ENCODE data around the gene XPO6.

Gene XPO6

DNA sequence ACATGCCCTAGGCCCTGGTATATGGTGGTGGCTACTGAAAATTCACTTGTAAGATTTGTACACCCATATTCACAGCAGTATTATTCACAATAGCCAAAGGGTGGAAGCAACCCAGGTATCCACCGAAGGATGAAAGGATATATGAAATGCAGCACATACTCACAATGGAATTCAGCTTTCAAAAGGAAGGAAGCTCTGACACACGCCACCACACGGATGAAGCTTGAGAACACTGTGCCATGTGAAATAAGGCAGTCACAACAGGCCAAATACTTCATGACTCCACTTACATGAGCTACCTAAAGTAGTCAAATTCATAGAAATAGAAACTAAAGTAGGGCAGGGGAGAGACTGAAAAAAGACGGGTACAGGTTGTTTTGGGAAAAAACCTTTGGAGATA is 2.9 kb downstream of the XPO6 start:
- in situ Hi-C loops (cut with HindIII; ENCODE audit: low sequenced_read_pairs) = no loop called here

- in situ Hi-C loops (cut with HindIII; ENCODE audit: low sequenced_read_pairs) = no loop called here
Measured at GRCh38 chr16:28208131-28208530, 3.6 kb downstream of the XPO6 start.

GRCh38 chr16:28207399-28207798 is 4.4 kb downstream of the XPO6 start:
- in situ Hi-C loops (cut with HindIII; ENCODE audit: low sequenced_read_pairs) = no loop called here

DNA sequence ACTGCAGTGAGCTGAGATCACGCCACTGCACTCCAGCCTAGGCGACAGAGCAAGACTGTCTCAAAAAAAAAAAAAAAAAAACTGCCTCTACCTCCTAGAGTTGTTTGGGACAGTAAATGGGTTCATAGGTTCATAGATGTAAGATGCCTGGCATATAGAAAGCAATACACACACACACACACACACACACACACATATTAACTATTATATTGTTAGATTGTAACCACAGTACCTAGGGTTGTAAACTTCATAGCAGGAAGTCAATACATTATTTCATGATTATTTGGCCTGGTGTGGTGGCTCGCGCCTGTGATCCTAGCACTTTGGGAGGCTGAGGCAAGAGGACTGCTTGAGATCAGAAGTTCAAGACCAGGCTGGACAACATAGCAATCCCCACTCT is 5.8 kb downstream of the XPO6 start:
- in situ Hi-C loops (cut with HindIII; ENCODE audit: low sequenced_read_pairs) = no loop called here

DNA sequence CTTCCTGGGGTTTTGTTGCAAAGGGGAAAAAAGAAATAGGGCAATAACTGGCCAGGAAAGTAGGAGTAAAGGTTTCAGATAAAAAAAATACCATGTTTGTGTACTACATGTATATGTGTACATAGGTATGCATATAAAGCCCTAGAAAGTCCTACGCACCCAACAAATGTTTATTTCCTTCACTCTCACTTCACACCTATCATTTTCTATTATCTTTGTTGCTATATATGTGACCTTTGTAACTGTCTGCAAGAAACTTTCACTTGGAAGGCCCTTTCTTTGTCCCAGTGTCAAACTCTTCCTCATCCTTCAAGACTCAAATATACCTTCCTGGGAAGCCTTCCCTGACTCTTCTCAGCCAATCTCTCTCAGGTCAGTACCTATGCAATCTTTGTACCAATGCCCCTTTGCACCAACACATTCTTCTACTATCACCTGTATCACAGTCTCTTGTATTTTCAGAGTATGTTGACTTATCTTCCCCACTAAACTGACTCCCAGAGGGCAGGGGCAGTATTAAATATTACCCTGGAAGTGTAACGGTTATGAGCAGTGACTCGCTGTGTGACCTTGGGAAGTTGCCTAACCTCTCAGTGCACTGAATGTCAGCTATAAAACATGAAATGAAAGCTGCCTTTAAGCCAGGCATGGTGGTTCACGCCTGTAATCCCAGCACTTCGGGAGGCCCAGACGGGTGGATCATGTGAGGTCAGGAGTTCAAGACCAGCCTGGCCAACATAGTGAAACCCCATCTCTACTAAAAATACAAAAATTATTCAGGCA is 6.5 kb downstream of the XPO6 start:
- in situ Hi-C loops (cut with HindIII; ENCODE audit: low sequenced_read_pairs) = no loop called here

GRCh38 chr16:28204622-28205021 is 7.1 kb downstream of the XPO6 start:
- in situ Hi-C loops (cut with HindIII; ENCODE audit: low sequenced_read_pairs) = no loop called here

- in situ Hi-C loops (cut with HindIII; ENCODE audit: low sequenced_read_pairs) = no loop called here
Measured at GRCh38 chr16:28204204-28204603, 7.6 kb downstream of the XPO6 start.

DNA sequence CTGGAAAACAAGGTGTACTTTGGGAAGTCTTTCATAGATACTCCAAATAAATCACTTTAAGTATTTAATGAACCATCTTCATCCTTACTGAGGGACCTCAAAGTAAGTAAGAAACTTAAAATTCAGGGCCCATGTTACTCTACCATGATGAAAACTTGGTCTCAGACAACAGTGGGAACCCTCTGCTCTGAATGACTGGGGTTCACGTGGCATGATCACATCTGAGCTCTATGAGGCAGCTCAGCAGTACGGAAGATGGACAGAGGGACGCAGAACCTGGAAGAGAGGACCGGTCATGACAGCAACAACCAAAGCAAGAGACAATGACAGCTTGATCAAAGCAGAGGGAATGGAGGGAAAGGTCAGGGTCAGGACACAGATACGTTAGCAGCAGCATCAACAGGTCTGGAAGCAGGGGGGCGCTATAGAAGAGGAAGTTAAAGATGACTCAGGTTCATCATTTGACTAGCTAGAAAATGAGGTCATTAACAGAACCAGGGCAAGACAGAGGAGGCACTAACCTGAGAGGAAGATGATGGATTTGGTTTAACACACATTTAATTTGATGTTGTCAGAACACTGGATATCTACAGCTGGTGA is 9.5 kb downstream of the XPO6 start:
- in situ Hi-C loops (cut with HindIII; ENCODE audit: low sequenced_read_pairs) = no loop called here

DNA sequence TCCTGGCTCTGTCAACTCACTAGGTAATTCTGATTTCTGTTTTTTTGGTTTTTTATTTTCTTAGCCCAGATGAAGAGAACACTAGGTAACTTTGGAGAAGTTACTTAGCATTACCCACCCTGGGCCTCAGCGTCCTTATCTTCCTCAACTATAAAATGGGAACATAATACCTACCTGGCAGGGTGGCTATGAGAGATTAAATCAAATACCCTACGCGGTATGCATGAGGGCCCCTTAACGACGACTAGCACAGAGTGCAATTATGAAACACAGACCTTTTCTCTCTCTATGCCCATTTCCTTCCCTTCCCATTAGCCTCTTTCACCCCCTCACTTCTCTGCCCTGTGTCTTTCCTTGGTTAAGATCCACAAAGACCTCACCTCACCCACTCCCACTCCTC is 11.1 kb downstream of the XPO6 start:
- in situ Hi-C loops (cut with HindIII; ENCODE audit: low sequenced_read_pairs) = no loop called here

DNA sequence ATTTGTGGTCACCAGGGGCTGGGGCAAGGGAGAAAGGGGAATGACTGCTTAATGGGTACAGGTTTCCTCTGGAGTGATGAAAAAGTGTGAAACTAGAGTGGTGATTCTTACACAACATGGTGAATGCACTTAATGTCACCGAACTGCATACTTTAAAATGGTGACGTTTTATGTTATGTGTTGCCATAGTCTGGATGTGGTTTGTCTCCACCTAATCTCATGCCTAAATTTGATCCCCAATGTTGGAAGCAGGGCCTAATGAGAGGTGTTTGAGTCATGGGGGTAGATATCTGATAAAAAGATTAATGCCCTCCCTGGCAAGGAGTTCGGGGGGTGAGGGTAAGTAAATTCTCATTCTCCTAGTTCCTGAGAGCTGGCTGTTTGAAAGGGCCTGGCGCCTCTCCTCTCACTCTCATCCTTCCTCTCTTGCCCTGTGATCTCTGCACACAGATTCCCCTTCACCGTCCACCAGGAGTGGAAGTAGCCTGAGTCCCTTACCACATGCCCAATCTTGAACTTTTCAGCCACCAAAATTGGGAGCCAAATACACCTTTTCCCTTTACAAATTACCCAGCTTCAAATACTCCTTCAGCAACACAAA is 15.3 kb downstream of the XPO6 start:
- in situ Hi-C loops (cut with HindIII; ENCODE audit: low sequenced_read_pairs) = no loop called here

DNA sequence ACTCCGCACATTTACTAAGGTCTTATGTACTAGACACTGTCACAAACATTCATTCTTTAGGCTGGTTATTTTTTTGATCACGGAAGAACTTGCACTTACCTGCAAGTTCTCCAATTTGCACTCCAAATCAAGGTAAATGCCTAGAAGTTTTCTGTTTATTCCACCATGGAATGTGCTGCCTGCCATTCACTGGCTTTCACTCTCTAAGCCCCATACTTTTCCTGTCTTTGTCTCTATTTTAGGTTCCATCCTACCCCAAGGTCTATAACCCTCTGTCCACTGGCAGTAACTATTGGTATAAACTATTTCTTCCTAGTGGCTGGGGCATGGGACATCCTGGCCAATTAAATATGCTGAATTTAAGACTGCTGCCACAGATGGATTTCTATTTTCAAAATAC is 15.9 kb downstream of the XPO6 start:
- in situ Hi-C loops (cut with HindIII; ENCODE audit: low sequenced_read_pairs) = no loop called here

GRCh38 chr16:28193530-28194423 is 18.0 kb downstream of the XPO6 start:
- in situ Hi-C loops (cut with HindIII; ENCODE audit: low sequenced_read_pairs) = no loop called here

DNA sequence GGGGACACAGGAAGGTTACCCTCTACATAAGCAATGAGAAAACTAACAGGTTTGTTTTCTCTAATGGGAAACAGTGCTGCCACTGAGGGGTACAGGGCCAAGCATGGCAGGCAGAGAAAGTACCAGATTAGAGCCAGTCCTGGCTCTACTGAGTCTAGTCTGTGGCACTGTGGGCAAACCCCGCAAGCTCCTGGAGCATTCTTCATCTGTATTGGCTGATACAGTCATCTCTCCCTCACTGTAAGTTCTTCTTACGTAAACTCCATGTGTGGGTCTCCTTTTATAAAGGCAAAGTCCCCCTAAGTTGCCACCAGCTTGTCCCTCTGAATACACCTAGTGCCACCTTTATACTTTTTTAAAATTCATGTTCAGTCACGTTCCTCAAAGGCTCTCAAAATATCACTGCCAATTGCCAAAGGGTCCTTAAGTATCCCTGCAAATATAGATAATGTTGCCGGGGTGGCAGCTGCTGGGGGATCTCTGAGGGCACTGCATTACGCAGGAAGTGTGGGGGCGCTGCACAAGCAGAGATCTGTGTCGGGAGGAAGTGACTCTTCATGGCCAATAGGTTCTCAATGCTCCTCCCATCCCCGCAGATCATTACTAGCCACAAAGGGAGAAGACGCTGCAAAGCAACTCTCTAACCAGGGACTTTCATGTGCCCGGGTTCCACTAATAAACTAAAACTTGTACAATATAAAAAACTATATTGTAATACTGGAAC is 18.8 kb downstream of the XPO6 start:
- in situ Hi-C loops (cut with HindIII; ENCODE audit: low sequenced_read_pairs) = no loop called here

GRCh38 chr16:28191364-28191960 is 20.3 kb downstream of the XPO6 start:
- in situ Hi-C loops (cut with HindIII; ENCODE audit: low sequenced_read_pairs) = no loop called here

DNA sequence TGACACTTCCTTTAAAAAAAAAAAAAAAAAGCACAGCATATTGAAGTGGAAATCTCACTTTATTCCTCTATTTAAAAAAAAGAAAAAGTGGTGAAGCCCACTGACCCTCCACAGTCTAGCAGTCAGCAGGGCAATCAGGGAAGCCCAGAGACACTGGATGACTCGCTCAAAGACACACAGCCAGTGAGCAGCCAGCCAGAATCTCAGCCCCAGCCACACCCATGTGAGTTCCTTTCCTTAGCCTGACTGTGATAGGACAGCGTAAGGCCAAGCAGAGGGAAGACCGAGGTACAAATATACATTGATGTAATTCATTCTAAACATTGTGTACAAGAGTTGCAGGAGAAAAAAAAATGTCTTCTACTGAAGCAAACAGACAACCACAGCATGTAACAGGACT is 22.5 kb downstream of the XPO6 start:
- in situ Hi-C loops (cut with HindIII; ENCODE audit: low sequenced_read_pairs) = loop anchor here (5.0 kb wide), 1 partner anchor 72 kb away; no protein-coding TSS in a partner anchor

- in situ Hi-C loops (cut with HindIII; ENCODE audit: low sequenced_read_pairs) = loop anchor here (5.0 kb wide), 1 partner anchor 71 kb away; no protein-coding TSS in a partner anchor
Measured at GRCh38 chr16:28188085-28188916, 23.5 kb downstream of the XPO6 start.

DNA sequence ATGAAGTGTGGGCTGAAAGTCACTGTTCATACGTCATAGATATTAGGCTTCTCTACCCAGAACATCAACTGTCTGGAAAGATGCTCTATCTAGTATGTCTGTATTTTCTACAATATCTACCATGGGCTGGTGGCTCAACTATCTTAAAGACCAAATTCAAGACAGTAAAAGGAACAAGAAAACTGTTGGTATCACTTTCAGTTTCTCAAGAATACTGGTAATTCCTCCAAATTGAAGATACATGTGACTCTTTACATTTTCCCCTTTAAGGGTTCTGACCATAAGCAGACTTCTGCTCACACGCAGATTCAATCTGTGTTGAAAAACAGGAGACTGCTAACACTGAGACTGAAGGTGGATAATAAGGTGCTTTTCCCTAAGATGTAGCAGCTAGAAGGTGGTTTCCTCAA is 24.2 kb downstream of the XPO6 start:
- in situ Hi-C loops (cut with HindIII; ENCODE audit: low sequenced_read_pairs) = loop anchor here (5.0 kb wide), 1 partner anchor 70 kb away; no protein-coding TSS in a partner anchor

DNA sequence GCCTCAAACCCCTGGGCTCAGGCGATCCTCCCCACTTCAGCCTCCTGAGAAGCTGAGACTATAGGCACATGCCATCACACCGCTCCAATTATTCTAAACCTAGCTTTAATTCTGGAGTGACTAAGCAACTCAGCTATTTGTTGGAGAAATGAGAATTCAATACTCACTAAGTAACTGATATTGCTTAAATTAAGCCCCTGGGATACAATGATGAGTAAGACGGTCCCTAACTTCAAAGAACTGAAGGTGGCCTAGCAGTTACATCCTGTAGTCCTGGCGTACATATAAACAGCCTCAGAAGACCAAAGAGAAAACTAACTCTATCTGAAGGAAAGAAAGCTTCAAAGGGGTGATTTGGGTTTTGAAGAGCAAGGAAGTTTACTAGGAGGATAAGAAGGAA is 25.0 kb downstream of the XPO6 start:
- in situ Hi-C loops (cut with HindIII; ENCODE audit: low sequenced_read_pairs) = loop anchor here (5.0 kb wide), 1 partner anchor 69 kb away; no protein-coding TSS in a partner anchor

- in situ Hi-C loops (cut with HindIII; ENCODE audit: low sequenced_read_pairs) = loop anchor here (5.0 kb wide), 1 partner anchor 68 kb away; no protein-coding TSS in a partner anchor
Measured at GRCh38 chr16:28185696-28186095, 26.1 kb downstream of the XPO6 start.

All from endothelial cell of hepatic sinusoid (primary cell).